Mononuclear cell (primary cell): ENCODE results near the gene RP2. TPM values are rescaled to one million over a fixed set of nuclear protein-coding genes. Genes with fewer than 3 reads are reported as not detected.

ENCODE experiments used
- H3K27me3 ChIP-seq: 2 replicates; pipeline ENCODE4 v1.6.0; 2011; ENCODE audit warnings: low read length, control low read depth; ENCODE audit not compliant: insufficient read depth
- H3K4me1 ChIP-seq: 2 replicates; pipeline ENCODE4 v1.5.1; 2011; ENCODE audit warnings: mild to moderate bottlenecking, low read length, control low read depth; ENCODE audit not compliant: insufficient read depth
- H3K4me3 ChIP-seq: 2 replicates; pipeline ENCODE4 v1.5.1; 2011; ENCODE audit warnings: mild to moderate bottlenecking, low read length, moderate library complexity
- H3K9me3 ChIP-seq: 2 replicates; pipeline ENCODE4 v1.5.1; 2011; ENCODE audit warnings: low read depth, mild to moderate bottlenecking, control low read depth, low read length
- total RNA-seq: library from RNA; depleted of rRNA; stranded (reverse); fragments of >200 nt; gene quantifications from one replicate; pipeline ENCODE4 v1.2.3, GENCODE V29; 2012

Gene RP2
- total RNA-seq, 1 donor: 45.5 TPM

- Histone ChIP-seq H3K27me3 (no peaks in the 10 kb centered on the region), H3K9me3 (no peaks in the 10 kb centered on the region), H3K4me1 (peaks cover 20% of the 10 kb centered on the region), H3K4me3 (no peak overlapping the region)
Observed at GRCh38 chrX:46831765-46832327, 5.0 kb upstream of the RP2 start.

- Histone ChIP-seq H3K9me3 (no peaks in the 10 kb centered on the region), H3K27me3 (no peaks in the 10 kb centered on the region), H3K4me3 (peak overlapping the region; percentile 89), H3K4me1 (peaks cover 38% of the 10 kb centered on the region)
Observed at GRCh38 chrX:46837558-46838485, 979 bp downstream of the RP2 start.

GRCh38 chrX:46838486-46838870 is 1.6 kb downstream of the RP2 start:
- H3K9me3 ChIP-seq: no peaks in the 10 kb centered on the region
- peak overlapping the region; percentile 89 for H3K4me3 ChIP-seq
- peaks cover 32% of the 10 kb centered on the region for H3K4me1 ChIP-seq
- H3K27me3 ChIP-seq: no peaks in the 10 kb centered on the region

- Histone ChIP-seq H3K4me1 (peaks cover 30% of the 10 kb centered on the region), H3K27me3 (no peaks in the 10 kb centered on the region), H3K4me3 (no peak overlapping the region), H3K9me3 (no peaks in the 10 kb centered on the region)
Observed at GRCh38 chrX:46838974-46839480, 2.2 kb downstream of the RP2 start.

- Histone ChIP-seq H3K4me3 (no peak overlapping the region), H3K4me1 (peaks cover 28% of the 10 kb centered on the region), H3K27me3 (no peaks in the 10 kb centered on the region), H3K9me3 (no peaks in the 10 kb centered on the region)
Observed at GRCh38 chrX:46840946-46841345, 4.1 kb downstream of the RP2 start.

- H3K27me3 ChIP-seq: no peaks in the 10 kb centered on the region
- H3K9me3 ChIP-seq: no peaks in the 10 kb centered on the region
- H3K4me3 ChIP-seq: no peak overlapping the region
- peaks cover 24% of the 10 kb centered on the region for H3K4me1 ChIP-seq
Observed at GRCh38 chrX:46841346-46841745, 4.5 kb downstream of the RP2 start.

GRCh38 chrX:46844913-46845312 is 8.1 kb downstream of the RP2 start:
- Histone ChIP-seq H3K27me3 (no peaks in the 10 kb centered on the region), H3K9me3 (no peaks in the 10 kb centered on the region), H3K4me3 (no peak overlapping the region), H3K4me1 (peaks cover 17% of the 10 kb centered on the region)

- no peaks in the 10 kb centered on the region for H3K9me3 ChIP-seq
- H3K27me3 ChIP-seq: no peaks in the 10 kb centered on the region
- H3K4me1 ChIP-seq: peaks cover 6% of the 10 kb centered on the region
Observed at GRCh38 chrX:46849933-46850332, 13.1 kb downstream of the RP2 start.

GRCh38 chrX:46850771-46851170 is 13.9 kb downstream of the RP2 start:
- no peaks in the 10 kb centered on the region for H3K27me3 ChIP-seq
- peaks cover 6% of the 10 kb centered on the region for H3K4me1 ChIP-seq

More at GRCh38 chrX:46849933-46850332, 13.1 kb downstream of the RP2 start:
- H3K4me3 ChIP-seq: no peak overlapping the region

GRCh38 chrX:46856483-46856882 is 19.6 kb downstream of the RP2 start:
- Histone ChIP-seq H3K27me3 (no peaks in the 10 kb centered on the region), H3K4me1 (no peaks in the 10 kb centered on the region), H3K4me3 (no peak overlapping the region), H3K9me3 (no peaks in the 10 kb centered on the region)

More at GRCh38 chrX:46850771-46851170, 13.9 kb downstream of the RP2 start:
- Histone ChIP-seq H3K9me3 (no peaks in the 10 kb centered on the region), H3K4me3 (no peak overlapping the region)

GRCh38 chrX:46860557-46860956 is 23.7 kb downstream of the RP2 start:
- no peaks in the 10 kb centered on the region for H3K9me3 ChIP-seq
- H3K4me3 ChIP-seq: no peak overlapping the region
- peaks cover 6% of the 10 kb centered on the region for H3K4me1 ChIP-seq
- H3K27me3 ChIP-seq: no peaks in the 10 kb centered on the region

GRCh38 chrX:46863072-46863471 is 26.2 kb downstream of the RP2 start:
- Histone ChIP-seq H3K27me3 (no peaks in the 10 kb centered on the region), H3K9me3 (no peaks in the 10 kb centered on the region), H3K4me1 (peaks cover 6% of the 10 kb centered on the region), H3K4me3 (no peak overlapping the region)

GRCh38 chrX:46864606-46865005 is 27.8 kb downstream of the RP2 start:
- Histone ChIP-seq H3K4me1 (peaks cover 6% of the 10 kb centered on the region), H3K4me3 (no peak overlapping the region), H3K9me3 (no peaks in the 10 kb centered on the region), H3K27me3 (no peaks in the 10 kb centered on the region)

GRCh38 chrX:46865281-46865680 is 28.4 kb downstream of the RP2 start:
- H3K27me3 ChIP-seq: no peaks in the 10 kb centered on the region
- H3K9me3 ChIP-seq: no peaks in the 10 kb centered on the region
- peaks cover 6% of the 10 kb centered on the region for H3K4me1 ChIP-seq
- no peak overlapping the region for H3K4me3 ChIP-seq

- Histone ChIP-seq H3K4me3 (no peak overlapping the region), H3K4me1 (peaks cover 6% of the 10 kb centered on the region), H3K9me3 (no peaks in the 10 kb centered on the region), H3K27me3 (no peaks in the 10 kb centered on the region)
Observed at GRCh38 chrX:46866726-46867125, 29.9 kb downstream of the RP2 start.
